Measurements from ENCODE around the gene RUBCN. TPM values are rescaled to one million over a fixed set of nuclear protein-coding genes. Genes with fewer than 3 reads are reported as not detected.
A peak's percentile ranks its signal among the peaks of the same experiment; 100 is the strongest.

Gene RUBCN
- total and polyA plus RNA-seq, 2 of the 13 experiments (the other 11 are each of a cell fraction or from before 2014, with no cell fraction given) = 5.2 to 8.1 TPM

DNA sequence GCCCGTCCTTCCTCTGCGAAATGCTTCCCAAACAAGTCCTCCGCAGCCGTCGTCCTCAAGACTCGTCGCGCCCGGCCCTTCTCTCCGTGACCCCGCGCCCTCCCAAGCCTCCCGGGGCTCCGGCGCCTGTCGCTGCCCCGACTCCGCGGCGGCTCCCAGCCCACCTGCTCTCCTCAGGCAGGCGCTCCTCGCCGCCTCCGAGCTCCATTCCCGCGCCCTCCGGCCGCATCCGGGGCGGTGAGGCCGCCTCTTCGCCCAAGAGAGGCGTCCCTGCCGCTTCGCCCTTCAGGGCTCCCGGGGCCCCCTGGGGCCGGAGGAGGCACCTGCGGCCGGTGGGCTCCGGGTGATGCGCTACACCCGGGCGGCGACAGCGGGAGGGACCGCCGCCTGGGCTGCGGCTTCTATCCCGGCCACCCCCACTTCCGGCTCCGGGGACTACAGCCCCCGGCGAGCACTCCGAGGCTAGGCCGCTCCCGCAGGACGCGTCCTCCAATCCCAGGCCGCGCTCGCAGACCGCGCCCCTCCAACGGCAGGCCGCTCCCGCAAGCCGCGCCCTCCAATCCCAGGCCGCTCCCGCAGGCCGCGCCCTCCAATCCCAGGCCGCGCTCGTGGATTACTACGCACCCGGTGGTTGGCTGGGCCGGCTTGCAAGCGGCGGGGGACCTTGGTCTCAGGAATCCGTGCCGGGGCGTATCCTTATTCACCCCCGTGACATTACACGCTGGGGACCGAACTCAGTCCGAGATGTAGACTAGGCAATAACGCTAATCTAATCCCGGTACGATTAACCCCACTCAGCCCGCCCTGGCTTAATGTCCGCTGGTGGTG is at the start of gene RUBCN (continued):
- TF ChIP-seq, protein P1, sequence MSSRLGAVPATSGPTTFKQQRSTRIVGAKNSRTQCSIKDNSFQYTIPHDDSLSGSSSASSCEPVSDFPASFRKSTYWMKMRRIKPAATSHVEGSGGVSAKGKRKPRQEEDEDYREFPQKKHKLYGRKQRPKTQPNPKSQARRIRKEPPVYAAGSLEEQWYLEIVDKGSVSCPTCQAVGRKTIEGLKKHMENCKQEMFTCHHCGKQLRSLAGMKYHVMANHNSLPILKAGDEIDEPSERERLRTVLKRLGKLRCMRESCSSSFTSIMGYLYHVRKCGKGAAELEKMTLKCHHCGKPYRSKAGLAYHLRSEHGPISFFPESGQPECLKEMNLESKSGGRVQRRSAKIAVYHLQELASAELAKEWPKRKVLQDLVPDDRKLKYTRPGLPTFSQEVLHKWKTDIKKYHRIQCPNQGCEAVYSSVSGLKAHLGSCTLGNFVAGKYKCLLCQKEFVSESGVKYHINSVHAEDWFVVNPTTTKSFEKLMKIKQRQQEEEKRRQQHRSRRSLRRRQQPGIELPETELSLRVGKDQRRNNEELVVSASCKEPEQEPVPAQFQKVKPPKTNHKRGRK (CRISPR knock-in tag; IDR thresholded peaks at IDR 0.05) = no peak
- no peak for TF ChIP-seq NPAS2 (CRISPR knock-in tag; IDR thresholded peaks at IDR 0.05; ENCODE audit: borderline replicate concordance)
- no peak for TF ChIP-seq ZNF678 (CRISPR knock-in tag; IDR thresholded peaks at IDR 0.05)
- no peak; the same call in 1 of the 2 replicates for TF ChIP-seq PHF20 (CRISPR knock-in tag; IDR thresholded peaks at IDR 0.05)
- no peak for TF ChIP-seq ZNF10 (CRISPR knock-in tag; IDR thresholded peaks at IDR 0.05; ENCODE audit: borderline replicate concordance, low read depth)
- no peak for TF ChIP-seq ZNF275 (CRISPR knock-in tag; IDR thresholded peaks at IDR 0.05; ENCODE audit: borderline replicate concordance)
- no peak for TF ChIP-seq SMC3 (IDR thresholded peaks at IDR 0.05; ENCODE audit: low read length)
- TF ChIP-seq BRCA1 (CRISPR knock-in tag; IDR thresholded peaks at IDR 0.05) = no peak
- TF ChIP-seq, protein P2, sequence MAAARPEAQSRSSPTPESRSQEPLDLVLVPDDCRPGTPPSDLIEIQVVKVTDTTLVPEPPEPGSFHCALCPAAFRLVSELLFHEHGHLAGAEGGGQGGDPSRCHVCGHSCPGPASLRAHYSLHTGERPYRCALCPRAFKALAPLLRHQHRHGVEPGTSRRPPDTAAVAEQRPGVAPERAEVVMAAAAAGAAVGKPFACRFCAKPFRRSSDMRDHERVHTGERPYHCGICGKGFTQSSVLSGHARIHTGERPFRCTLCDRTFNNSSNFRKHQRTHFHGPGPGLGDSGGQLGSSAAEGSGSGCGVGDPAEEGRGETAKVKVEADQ (CRISPR knock-in tag; IDR thresholded peaks at IDR 0.05; ENCODE audit: borderline replicate concordance) = no peak
- TF ChIP-seq ZNF382 (CRISPR knock-in tag; IDR thresholded peaks at IDR 0.05; ENCODE audit: borderline replicate concordance) = no peak
- 0 out of 2 replicates have a peak, but pooled peaks have one; percentile 28 for TF ChIP-seq ZNF446 (CRISPR knock-in tag; IDR thresholded peaks at IDR 0.05)
- TF ChIP-seq SRSF4 (IDR thresholded peaks at IDR 0.05; ENCODE audit: low read depth, low read length, poor library complexity, severe bottlenecking) = no peak
- no peak for TF ChIP-seq MEIS1 (CRISPR knock-in tag; IDR thresholded peaks at IDR 0.05; ENCODE audit: borderline replicate concordance)
- TF ChIP-seq ZBTB25 (CRISPR knock-in tag; IDR thresholded peaks at IDR 0.05) = 0 out of 2 replicates have a peak, but pooled peaks have one; percentile 54
- TF ChIP-seq ATF7 (IDR thresholded peaks at IDR 0.05) = no peak
- no peak for TF ChIP-seq ATF7 (CRISPR knock-in tag; IDR thresholded peaks at IDR 0.05)
- TF ChIP-seq, protein P3, sequence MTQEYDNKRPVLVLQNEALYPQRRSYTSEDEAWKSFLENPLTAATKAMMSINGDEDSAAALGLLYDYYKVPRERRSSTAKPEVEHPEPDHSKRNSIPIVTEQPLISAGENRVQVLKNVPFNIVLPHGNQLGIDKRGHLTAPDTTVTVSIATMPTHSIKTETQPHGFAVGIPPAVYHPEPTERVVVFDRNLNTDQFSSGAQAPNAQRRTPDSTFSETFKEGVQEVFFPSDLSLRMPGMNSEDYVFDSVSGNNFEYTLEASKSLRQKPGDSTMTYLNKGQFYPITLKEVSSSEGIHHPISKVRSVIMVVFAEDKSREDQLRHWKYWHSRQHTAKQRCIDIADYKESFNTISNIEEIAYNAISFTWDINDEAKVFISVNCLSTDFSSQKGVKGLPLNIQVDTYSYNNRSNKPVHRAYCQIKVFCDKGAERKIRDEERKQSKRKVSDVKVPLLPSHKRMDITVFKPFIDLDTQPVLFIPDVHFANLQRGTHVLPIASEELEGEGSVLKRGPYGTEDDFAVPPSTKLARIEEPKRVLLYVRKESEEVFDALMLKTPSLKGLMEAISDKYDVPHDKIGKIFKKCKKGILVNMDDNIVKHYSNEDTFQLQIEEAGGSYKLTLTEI (CRISPR knock-in tag; conservative IDR thresholded peaks at IDR 0.05) = no peak
- no peak for TF ChIP-seq RFX1 (IDR thresholded peaks at IDR 0.05)
- TF ChIP-seq ZNF674 (CRISPR knock-in tag; IDR thresholded peaks at IDR 0.05; ENCODE audit: low read depth) = no peak
- TF ChIP-seq ZNF567 (CRISPR knock-in tag; IDR thresholded peaks at IDR 0.05; ENCODE audit: borderline replicate concordance) = no peak; the same call in 1 of the 2 replicates
- no peak for TF ChIP-seq ARNTL (CRISPR knock-in tag; IDR thresholded peaks at IDR 0.05)
- no peak for TF ChIP-seq MIER2 (CRISPR knock-in tag; IDR thresholded peaks at IDR 0.05)
- TF ChIP-seq NONO (IDR thresholded peaks at IDR 0.05) = no peak
- peak; percentile 67 for TF ChIP-seq NONO (CRISPR knock-in tag; conservative IDR thresholded peaks at IDR 0.05)
